Retinal pigment epithelial cell (primary cell): ENCODE data around the gene PFDN5.

Source experiments
- DNase-seq: peaks from one replicate; pipeline ENCODE4 v3.0.0-alpha.2; 2010; ENCODE audit warnings: low read depth
- H3K4me3 ChIP-seq: 2 replicates; pipeline ENCODE4 v1.5.1; 2011; ENCODE audit warnings: mild to moderate bottlenecking, low read length, control low read depth, moderate library complexity
- CTCF ChIP-seq: conservative IDR thresholded peaks from 2 replicates; pipeline ENCODE4 v1.5.1; 2011; ENCODE audit warnings: low read depth, low read length, control low read depth, inconsistent platforms

Gene PFDN5

GRCh38 chr12:53338017-53338416, 42.7 kb downstream of the PFDN5 start:
- no peak overlapping the region for H3K4me3 ChIP-seq
- DNase-seq: no peak
- no peak for TF ChIP-seq CTCF

- no peak for TF ChIP-seq CTCF
- no peak overlapping the region for H3K4me3 ChIP-seq
- DNase-seq: no peak
Observed at GRCh38 chr12:53338916-53339315, 43.6 kb downstream of the PFDN5 start.

GRCh38 chr12:53340398-53340797, 45.1 kb downstream of the PFDN5 start:
- no peak for DNase-seq
- H3K4me3 ChIP-seq: no peak overlapping the region
- no peak for TF ChIP-seq CTCF

- no peak for DNase-seq
- TF ChIP-seq CTCF: no peak
- H3K4me3 ChIP-seq: no peak overlapping the region
Observed at GRCh38 chr12:53343449-53343848, 48.1 kb downstream of the PFDN5 start.

GRCh38 chr12:53343969-53344368, 48.6 kb downstream of the PFDN5 start:
- DNase-seq: no peak
- TF ChIP-seq CTCF: no peak
- no peak overlapping the region for H3K4me3 ChIP-seq

GRCh38 chr12:53344487-53344823, 49.1 kb downstream of the PFDN5 start:
- H3K4me3 ChIP-seq: peak overlapping the region; percentile 76
- no peak for TF ChIP-seq CTCF
- no peak for DNase-seq

GRCh38 chr12:53344824-53345485, 49.6 kb downstream of the PFDN5 start:
- TF ChIP-seq CTCF: peak; percentile 80
- peak overlapping the region; percentile 76 for H3K4me3 ChIP-seq
- DNase-seq: no peak
